ENCODE measurements around the gene METRNL. TPM values are rescaled to one million over a fixed set of nuclear protein-coding genes. Genes with fewer than 3 reads are reported as not detected.

METRNL gene
- total RNA-seq, 1 experiment from 2014 or later: 44.6 TPM

DNA sequence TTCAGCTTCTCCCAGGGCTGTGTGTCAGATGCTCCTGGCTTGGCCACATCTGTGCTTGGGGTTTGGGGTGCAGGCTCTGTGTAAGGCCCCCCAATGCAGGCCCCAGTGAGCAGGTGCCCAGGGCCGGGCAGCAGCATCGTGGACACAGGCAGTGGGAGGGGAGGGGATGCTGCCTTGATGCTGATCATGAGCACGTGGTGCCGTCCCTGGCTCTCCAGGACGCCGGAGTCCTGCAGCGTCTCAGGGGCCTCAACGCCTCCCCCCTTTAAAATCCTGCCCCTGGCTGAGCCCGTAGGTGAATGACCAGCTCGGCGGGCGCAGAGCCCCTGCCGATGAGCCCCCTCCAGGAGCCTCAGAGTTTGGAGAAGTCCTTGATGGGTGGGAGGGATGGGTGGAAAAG lies 9.0 kb downstream of the METRNL start:
- no peak for DNase-seq
- ChIA-PET CTCF (no interaction called here), POLR2A (ENCODE audit: unreplicated experiment) (no interaction called here)
- no peaks in the 10 kb centered on the region for H4K20me1 ChIP-seq (ENCODE audit: insufficient read depth)
- no peak overlapping the region for H3K27ac ChIP-seq
- no peaks in the 10 kb centered on the region for H3K9me2 ChIP-seq (ENCODE audit: insufficient read depth)
- H3K4me3 ChIP-seq: no peak overlapping the region
- H3K36me3 ChIP-seq (ENCODE audit: low read depth): no peaks in the 10 kb centered on the region
- TF ChIP-seq, protein P1, sequence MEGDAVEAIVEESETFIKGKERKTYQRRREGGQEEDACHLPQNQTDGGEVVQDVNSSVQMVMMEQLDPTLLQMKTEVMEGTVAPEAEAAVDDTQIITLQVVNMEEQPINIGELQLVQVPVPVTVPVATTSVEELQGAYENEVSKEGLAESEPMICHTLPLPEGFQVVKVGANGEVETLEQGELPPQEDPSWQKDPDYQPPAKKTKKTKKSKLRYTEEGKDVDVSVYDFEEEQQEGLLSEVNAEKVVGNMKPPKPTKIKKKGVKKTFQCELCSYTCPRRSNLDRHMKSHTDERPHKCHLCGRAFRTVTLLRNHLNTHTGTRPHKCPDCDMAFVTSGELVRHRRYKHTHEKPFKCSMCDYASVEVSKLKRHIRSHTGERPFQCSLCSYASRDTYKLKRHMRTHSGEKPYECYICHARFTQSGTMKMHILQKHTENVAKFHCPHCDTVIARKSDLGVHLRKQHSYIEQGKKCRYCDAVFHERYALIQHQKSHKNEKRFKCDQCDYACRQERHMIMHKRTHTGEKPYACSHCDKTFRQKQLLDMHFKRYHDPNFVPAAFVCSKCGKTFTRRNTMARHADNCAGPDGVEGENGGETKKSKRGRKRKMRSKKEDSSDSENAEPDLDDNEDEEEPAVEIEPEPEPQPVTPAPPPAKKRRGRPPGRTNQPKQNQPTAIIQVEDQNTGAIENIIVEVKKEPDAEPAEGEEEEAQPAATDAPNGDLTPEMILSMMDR (conservative IDR thresholded peaks at IDR 0.05): no peak
- no peak for TF ChIP-seq EZH2 (IDR thresholded peaks at IDR 0.05; ENCODE audit: low read depth)
- H3K4me1 ChIP-seq (replicated peaks; ENCODE audit: insufficient read depth): peaks cover 52% of the 10 kb centered on the region
- BruUV-seq (replicated peaks): no TSS peak
- no peak overlapping the region for H2AFZ ChIP-seq
- H3K4me2 ChIP-seq: no peak overlapping the region
- H3K9me3 ChIP-seq (ENCODE audit: insufficient read depth, low read depth): no peaks in the 10 kb centered on the region
- H3K79me2 ChIP-seq (ENCODE audit: low read depth): peaks cover 56% of the 10 kb centered on the region
- H3K27me3 ChIP-seq (ENCODE audit: insufficient read depth, low read depth): no peaks in the 10 kb centered on the region
- intact Hi-C loops (cut with micrococcal nuclease; ENCODE audit: unreplicated experiment): no loop called here
- peaks cover 22% of the 10 kb centered on the region for H3F3A ChIP-seq (ENCODE audit: insufficient read depth, low read depth)

DNA sequence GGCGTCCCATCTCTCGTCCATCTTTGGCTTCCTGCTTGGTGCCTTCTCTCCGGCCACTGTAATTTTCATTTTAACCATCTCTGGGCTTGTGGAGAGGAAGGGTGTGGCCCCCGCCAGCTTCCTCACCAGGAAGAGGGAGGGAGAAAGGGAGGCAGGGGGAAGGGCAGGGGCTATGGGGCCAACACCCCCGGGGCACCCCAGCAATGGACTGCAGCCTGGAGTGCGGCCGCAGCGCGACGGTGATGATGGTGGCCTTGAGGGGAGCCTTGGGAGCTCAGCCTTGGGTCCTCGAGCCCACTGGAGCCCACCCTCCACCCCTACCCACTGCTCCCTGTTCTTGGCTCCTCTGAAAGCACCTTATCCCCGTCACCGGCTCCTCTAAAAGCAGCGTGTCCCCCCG lies 9.5 kb downstream of the METRNL start:
- Histone ChIP-seq H4K20me1 (ENCODE audit: insufficient read depth) (no peaks in the 10 kb centered on the region), H3K79me2 (ENCODE audit: low read depth) (peaks cover 54% of the 10 kb centered on the region), H3K4me1 (replicated peaks; ENCODE audit: insufficient read depth) (peaks cover 47% of the 10 kb centered on the region), H3K9me3 (ENCODE audit: insufficient read depth, low read depth) (no peaks in the 10 kb centered on the region), H3K27ac (no peak overlapping the region), H3K9me2 (ENCODE audit: insufficient read depth) (no peaks in the 10 kb centered on the region), H3K27me3 (ENCODE audit: insufficient read depth, low read depth) (no peaks in the 10 kb centered on the region), H2AFZ (no peak overlapping the region), H3K4me3 (no peak overlapping the region), H3K4me2 (peak overlapping the region; percentile 34), H3K36me3 (ENCODE audit: low read depth) (no peaks in the 10 kb centered on the region), H3F3A (ENCODE audit: insufficient read depth, low read depth) (peaks cover 19% of the 10 kb centered on the region)
- intact Hi-C loops (cut with micrococcal nuclease; ENCODE audit: unreplicated experiment): no loop called here
- ChIA-PET POLR2A (ENCODE audit: unreplicated experiment) (interaction anchor here (0.6 kb wide), 1 partner anchor 111 kb away, joined by 6 read pairs; no protein-coding TSS in a partner anchor), CTCF (no interaction called here)
- peak in 1 of 2 experiments; percentile 25 for DNase-seq
- TF ChIP-seq, protein P1 (conservative IDR thresholded peaks at IDR 0.05): no peak
- no peak for TF ChIP-seq EZH2 (IDR thresholded peaks at IDR 0.05; ENCODE audit: low read depth)
- no TSS peak for BruUV-seq (replicated peaks)

DNA sequence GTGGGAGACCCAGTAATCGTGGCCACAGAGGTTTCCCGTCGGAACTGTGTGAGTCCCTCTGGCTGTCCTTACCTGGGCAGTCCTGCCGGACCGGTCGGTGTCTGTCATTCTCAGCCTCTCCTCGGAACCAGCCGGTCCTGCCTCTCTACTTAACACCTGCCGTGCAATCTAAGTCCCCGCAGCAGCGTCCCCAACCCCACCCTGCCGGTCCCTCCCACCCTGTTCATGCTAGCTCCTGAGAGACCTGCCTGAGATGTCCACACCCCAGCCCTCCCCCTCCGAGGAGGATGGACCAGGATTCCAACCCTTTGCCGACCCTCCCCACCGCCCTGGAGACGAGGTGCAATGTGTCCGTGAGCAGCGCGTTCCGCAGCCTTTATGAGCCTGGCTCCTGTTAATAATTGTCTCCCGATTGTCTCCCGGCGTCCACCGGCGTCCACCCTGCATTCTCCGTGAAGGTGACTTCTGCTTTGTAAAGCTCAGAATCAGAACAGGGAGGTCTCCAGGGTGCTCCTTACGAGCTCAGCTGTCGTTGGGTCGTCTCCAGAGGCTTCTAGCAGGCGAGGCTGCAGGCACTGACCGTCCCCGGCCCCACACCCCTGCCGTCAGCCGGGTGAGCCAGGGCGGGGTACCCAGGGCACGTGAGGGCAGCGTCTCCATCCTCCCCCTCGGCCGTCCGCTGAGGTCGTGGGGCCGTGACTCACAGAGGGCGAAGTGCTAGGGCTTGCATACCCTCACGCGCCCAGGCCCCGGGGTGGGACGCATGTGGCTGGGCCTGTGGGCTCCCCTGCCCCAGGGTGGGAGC lies 10.1 kb downstream of the METRNL start:
- intact Hi-C loops (cut with micrococcal nuclease; ENCODE audit: unreplicated experiment): no loop called here
- H3K36me3 ChIP-seq (ENCODE audit: low read depth): no peaks in the 10 kb centered on the region
- DNase-seq: peak; percentile 45 to 76
- no peak overlapping the region for H3K27ac ChIP-seq
- H3K4me1 ChIP-seq (replicated peaks; ENCODE audit: insufficient read depth): peaks cover 41% of the 10 kb centered on the region
- ChIA-PET CTCF (no interaction called here), POLR2A (ENCODE audit: unreplicated experiment) (interaction anchor here (0.6 kb wide), 1 partner anchor 110 kb away, joined by 6 read pairs; no protein-coding TSS in a partner anchor)
- BruUV-seq (replicated peaks): no TSS peak
- no peaks in the 10 kb centered on the region for H3K9me2 ChIP-seq (ENCODE audit: insufficient read depth)
- no peak overlapping the region for H3K4me3 ChIP-seq
- H2AFZ ChIP-seq: no peak overlapping the region
- no peaks in the 10 kb centered on the region for H3K9me3 ChIP-seq (ENCODE audit: insufficient read depth, low read depth)
- no peaks in the 10 kb centered on the region for H3K27me3 ChIP-seq (ENCODE audit: insufficient read depth, low read depth)
- peaks cover 15% of the 10 kb centered on the region for H3F3A ChIP-seq (ENCODE audit: insufficient read depth, low read depth)
- H3K79me2 ChIP-seq (ENCODE audit: low read depth): peaks cover 48% of the 10 kb centered on the region
- H4K20me1 ChIP-seq (ENCODE audit: insufficient read depth): no peaks in the 10 kb centered on the region
- H3K4me2 ChIP-seq: peak overlapping the region; percentile 34
- TF ChIP-seq, protein P1 (conservative IDR thresholded peaks at IDR 0.05): no peak

Data from PC-9 (cell line).